Putamen (tissue), 1 donor: ENCODE results near the gene LUC7L2.
"Not testable (repeated sequence)": the region's sequence is repeated elsewhere in the genome, so short reads cannot be mapped to it uniquely, and the experiment has no call there.

ENCODE experiments used
- DNase-seq: peaks from one replicate; pipeline ENCODE4 v3.0.0-alpha.2; 2016; ENCODE audit warnings: low spot score

LUC7L2 gene

GRCh38 chr7:139397192-139397591 lies 37.5 kb downstream of the LUC7L2 start:
- DNase-seq, result no peak

- no peak for DNase-seq
These were observed 43.9 kb downstream of the LUC7L2 start for GRCh38 chr7:139403601-139404000.

GRCh38 chr7:139407555-139407954 lies 47.9 kb downstream of the LUC7L2 start:
- DNase-seq, result no peak

- DNase-seq, result not testable (repeated sequence)
These were observed 55.2 kb downstream of the LUC7L2 start for GRCh38 chr7:139414743-139415402.

- DNase-seq, result no peak
These were observed 56.7 kb downstream of the LUC7L2 start for GRCh38 chr7:139416405-139416804.

- no peak for DNase-seq
These were observed 57.8 kb downstream of the LUC7L2 start for GRCh38 chr7:139417478-139417877.

GRCh38 chr7:139421123-139421522 lies 61.4 kb downstream of the LUC7L2 start:
- DNase-seq, result no peak

- DNase-seq, result no peak
These were observed 62.4 kb downstream of the LUC7L2 start for GRCh38 chr7:139422126-139422525.

GRCh38 chr7:139423091-139423490 lies 63.4 kb downstream of the LUC7L2 start:
- peak; percentile 52 for DNase-seq

GRCh38 chr7:139424004-139424403 lies 64.3 kb downstream of the LUC7L2 start:
- no peak for DNase-seq

GRCh38 chr7:139425701-139426100 lies 66.0 kb downstream of the LUC7L2 start:
- not testable (repeated sequence) for DNase-seq

- DNase-seq, result no peak
These were observed 66.7 kb downstream of the LUC7L2 start for GRCh38 chr7:139426258-139427028.

- no peak for DNase-seq
These were observed 67.3 kb downstream of the LUC7L2 start for GRCh38 chr7:139427029-139427420.

GRCh38 chr7:139427788-139428187 lies 68.1 kb downstream of the LUC7L2 start:
- no peak for DNase-seq

- not testable (repeated sequence) for DNase-seq
These were observed 70.0 kb downstream of the LUC7L2 start for GRCh38 chr7:139429735-139430134.

GRCh38 chr7:139430443-139430842 lies 70.7 kb downstream of the LUC7L2 start:
- DNase-seq, result no peak

GRCh38 chr7:139431010-139431409 lies 71.3 kb downstream of the LUC7L2 start:
- no peak for DNase-seq

- DNase-seq, result peak; percentile 59
These were observed 71.8 kb downstream of the LUC7L2 start for GRCh38 chr7:139431459-139431858.

- DNase-seq, result no peak
These were observed 77.1 kb downstream of the LUC7L2 start for GRCh38 chr7:139436806-139437205.

- no peak for DNase-seq
These were observed 79.7 kb downstream of the LUC7L2 start for GRCh38 chr7:139439375-139439774.

GRCh38 chr7:139441961-139442360 lies 82.3 kb downstream of the LUC7L2 start:
- no peak for DNase-seq

- DNase-seq, result no peak
These were observed 86.6 kb downstream of the LUC7L2 start for GRCh38 chr7:139446051-139446890.

GRCh38 chr7:139450851-139451250 lies 91.2 kb downstream of the LUC7L2 start:
- DNase-seq, result no peak
